Stimulated activated CD4-positive, alpha-beta T cell treated with anti-CD3 and anti-CD28 coated beads, Interleukin-15, amount 100 ng/mL, for 24 hours (primary cell): ENCODE results near the gene RNLS.
"Not testable (repeated sequence)": the region's sequence is repeated elsewhere in the genome, so short reads cannot be mapped to it uniquely, and the experiment has no call there.

Source experiments
- DNase-seq: peaks from one replicate; pipeline ENCODE4 v3.0.0-alpha.2; 2020

Gene RNLS

DNA sequence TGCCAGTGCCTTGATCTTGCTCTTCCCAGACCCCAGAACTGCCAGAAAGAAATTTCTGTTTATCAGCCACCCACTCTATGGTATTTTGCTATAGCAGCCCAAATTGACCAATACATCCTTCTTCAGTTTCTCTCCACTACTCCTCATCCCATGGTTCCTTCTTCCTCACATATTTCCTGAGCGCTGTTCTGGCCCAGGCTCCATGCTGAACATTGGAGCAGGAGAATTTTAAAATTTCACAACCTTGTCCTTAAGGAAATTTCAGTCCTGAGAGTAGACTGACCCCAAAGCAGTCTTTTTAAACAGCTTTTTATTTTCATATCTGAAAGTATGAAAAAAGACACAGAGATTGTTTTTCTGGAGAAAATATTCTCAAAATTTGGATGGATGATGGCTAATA lies 297.1 kb downstream of the RNLS start:
- no peak for DNase-seq

DNA sequence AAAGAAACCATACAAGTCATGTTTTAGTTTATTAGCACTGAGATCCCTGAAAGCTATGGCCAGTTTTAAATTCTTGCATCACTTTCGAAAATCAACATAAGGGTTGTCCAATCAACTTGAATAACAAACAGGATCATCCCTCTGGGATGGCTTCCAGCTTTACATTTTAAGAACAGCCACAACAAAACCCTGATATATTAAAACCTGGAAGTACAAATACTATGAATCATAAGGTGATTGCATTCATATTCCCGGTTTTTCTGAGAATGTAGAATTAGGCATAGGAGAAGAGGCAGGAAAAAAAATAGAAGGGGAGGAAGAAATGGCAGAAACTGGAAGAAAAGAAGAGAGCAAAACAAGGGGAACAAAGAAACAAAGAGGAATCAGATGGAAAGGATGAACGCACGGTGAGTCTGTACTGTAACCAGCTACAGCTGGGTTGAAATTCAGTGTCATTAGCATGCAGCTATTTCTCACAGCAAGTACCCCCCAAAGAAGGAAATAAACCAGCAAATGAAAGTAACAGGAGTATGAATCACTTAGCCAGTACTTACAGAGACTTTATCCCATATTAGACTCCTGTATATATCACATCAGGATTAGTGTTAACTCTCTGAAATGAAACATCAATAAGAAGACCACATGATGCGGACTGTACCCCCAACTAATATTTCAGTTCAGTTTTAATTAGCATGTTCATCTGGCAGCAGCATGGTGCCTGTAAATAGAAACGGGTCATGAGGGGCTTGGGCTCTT lies 301.3 kb downstream of the RNLS start:
- DNase-seq = no peak

DNA sequence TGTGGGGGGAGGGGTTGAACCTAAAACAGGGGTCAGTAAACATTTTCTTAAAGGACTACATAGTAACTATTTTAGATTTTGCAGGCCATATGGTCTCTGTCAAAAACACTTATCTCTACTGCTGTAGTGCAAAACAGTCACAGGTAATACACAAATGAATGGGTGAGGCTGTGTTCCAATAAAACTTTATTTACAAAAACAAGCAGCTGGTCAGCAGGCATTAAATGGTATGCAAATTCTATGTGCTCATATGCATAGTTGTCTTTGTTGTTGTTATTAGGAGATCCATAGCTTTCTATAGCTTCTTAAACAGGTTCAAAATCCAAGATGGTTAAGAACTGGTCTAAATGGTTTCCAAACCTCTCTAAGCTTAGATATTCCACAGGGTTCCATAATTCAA lies 302.6 kb downstream of the RNLS start:
- no peak for DNase-seq

DNA sequence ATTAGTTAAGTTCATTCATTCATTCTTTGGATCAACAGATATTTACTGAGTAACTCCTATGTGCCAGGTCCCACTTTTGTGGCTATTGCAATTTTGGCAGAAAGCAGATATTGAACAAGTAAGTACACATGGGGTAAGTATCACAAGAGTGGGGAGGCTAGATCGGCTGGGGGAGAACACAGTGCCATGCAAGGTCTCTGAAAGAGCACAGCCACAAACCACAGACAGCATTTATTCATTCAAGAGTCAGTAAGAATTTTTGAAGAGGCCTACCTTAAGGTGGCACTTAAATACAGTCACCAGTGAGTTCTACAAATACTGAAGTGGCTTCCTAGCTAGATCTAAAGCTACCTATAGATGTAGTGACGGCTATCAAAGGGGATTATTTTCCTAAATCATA lies 304.2 kb downstream of the RNLS start:
- no peak for DNase-seq

DNA sequence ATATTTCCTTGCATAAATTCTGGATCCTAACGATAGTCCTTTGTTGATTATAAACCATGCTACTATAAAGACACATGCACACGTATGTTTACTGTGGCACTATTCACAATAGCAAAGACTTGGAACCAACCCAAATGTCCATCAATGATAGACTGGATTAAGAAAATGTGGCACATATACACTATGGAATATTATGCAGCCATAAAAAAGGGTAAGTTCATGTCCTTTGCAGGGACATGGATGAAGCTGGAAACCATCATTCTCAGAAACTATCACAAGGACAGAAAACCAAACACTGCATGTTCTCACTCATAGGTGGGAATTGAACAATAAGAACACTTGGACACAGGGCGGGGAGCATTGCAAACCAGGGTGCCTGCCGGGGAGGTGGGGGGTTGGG lies 306.2 kb downstream of the RNLS start:
- DNase-seq = not testable (repeated sequence)

DNA sequence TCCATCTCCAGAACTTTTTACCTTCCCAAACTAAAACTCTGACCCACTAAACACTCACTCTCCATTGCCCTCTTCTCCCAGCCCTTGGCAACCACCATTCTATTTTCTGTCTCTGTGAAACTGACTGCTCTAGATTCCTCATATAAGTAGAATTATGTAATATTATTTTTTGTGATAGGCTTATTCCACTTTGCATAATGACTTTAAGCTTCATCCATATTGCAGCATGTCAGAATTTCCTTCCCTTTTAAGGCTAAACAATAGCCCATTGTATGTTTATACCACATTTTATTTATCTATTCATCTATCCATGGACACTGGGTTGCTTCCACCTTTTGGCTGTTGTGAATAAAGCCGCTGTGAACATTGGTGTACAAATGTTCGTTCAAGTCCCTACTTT lies 308.8 kb downstream of the RNLS start:
- no peak for DNase-seq

DNA sequence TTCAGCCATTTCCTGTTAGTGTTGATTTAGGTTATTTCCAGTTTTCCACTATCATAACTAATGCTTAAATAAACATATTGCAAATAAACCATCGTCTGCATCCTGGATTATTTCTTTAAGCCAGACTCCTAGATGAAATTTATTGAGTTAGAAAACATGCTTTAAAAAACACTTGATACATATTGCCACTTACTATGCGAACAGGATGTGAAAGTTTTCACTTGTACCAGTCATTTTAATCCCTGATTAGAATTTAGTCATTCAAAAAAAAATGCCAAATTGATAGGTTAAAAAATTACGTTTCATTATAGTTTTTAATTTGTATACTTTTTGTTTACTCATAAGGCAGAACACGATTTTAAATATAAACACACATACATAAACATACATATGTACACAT lies 309.6 kb downstream of the RNLS start:
- DNase-seq = no peak

DNA sequence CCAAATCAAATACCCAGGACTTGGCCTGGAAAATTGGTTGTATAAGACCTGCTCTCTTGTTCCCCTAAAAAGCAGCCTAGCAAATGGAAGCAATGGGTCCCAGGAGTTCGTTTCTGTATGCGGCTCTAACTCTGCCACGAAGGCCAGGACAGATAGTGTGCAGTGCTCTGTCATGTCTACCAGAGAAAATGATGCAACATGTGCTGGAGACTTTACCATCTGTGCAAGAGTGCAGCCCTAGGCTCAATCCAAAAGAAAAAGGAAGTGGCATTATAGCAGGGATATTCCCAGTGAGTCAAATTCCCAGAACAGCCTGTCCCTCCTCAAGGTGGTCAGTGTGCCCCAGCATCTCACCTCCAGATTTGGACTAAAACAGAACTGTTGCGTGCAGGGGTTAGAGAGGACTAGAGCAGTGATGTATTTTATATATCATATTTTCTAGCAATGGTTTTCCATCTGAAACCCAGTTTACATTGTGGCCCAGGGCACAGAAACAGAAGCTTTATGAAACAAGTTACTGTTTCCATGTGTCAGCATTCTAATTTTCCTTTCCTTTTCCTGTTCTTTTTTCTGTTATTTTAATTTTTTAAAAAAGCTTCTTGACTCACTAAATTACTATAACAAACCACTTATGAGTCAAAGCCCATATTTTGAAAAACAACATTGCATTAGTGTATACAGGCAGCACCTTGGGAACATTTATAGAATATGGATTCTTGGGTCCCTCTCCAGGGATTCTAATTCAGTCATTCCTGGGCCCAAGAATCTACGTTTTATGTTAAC lies 311.2 kb downstream of the RNLS start:
- peak; percentile 21 for DNase-seq

DNA sequence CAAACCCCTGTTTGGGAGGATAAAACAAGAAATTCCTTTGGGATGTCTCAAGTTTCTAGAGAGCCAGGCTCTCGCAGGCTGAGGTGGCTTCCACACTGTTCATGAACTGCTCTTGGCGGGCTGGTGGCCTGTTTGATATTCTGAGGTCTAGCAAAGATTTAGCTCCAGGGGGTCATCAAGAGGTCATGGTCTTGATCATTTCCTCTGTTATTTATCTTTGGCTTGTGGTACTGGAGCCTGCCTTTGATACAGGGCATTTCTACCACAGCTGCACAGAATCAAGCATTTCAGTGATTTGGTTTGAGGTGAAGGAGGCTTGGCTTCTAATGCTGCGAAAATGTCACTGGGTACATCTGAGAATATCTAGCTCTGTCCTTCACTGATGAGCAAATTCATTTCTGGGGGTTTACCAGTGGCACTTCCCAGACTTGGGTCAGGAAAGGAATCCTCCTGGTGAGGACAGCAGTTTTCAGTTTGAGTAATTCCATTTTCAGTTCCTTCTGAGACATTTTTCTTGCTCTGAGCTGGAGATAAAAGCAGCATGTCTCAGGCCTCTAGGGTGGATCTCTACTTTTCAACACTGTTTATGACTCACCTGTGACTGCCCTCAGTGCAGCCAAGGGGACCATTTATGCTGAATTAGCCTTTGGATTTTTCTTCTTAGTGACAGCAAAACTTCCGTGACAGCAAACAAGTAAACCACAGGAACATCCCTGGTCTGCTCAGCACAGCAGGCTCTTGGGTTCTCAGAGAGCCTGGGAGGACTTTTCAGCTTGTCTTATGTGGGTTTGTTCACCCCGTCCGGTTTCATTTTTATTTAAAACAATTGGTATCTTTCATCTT lies 312.0 kb downstream of the RNLS start:
- DNase-seq = peak; percentile 68

DNA sequence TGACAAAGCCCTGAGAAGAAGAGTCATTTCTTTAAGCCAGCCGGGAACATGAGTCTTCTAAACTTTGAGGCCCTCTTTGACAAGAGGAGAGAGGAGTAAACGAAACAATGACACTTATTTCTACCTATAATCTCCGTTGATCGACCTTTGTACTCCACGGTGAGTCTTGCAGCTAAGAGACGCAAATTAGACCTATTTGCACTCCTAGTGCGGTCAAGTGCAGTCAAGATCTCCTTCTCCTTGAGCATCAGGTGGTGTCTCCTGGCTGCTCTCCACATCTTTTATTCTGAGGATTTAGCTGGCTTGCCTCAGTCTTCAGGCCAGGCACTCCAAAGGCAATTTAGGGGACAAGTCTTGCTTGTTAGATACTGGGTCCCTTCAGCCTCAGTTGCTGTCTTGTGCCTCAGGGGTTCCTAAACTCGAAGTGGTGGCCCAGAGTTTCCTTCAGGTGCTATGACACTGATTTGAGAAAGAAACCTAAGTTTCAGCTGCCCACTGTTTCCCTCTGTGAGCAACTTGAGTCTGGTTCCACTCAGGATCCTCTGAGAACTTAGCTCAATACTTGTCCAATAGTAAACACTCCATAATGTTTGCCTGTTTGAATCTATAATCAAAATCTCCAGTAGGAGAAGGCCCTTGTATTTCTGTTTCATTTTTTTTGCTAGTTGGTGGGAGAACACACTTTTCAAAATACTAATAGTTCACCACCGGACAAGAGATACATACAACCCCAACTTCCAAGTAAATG lies 312.9 kb downstream of the RNLS start:
- no peak for DNase-seq

DNA sequence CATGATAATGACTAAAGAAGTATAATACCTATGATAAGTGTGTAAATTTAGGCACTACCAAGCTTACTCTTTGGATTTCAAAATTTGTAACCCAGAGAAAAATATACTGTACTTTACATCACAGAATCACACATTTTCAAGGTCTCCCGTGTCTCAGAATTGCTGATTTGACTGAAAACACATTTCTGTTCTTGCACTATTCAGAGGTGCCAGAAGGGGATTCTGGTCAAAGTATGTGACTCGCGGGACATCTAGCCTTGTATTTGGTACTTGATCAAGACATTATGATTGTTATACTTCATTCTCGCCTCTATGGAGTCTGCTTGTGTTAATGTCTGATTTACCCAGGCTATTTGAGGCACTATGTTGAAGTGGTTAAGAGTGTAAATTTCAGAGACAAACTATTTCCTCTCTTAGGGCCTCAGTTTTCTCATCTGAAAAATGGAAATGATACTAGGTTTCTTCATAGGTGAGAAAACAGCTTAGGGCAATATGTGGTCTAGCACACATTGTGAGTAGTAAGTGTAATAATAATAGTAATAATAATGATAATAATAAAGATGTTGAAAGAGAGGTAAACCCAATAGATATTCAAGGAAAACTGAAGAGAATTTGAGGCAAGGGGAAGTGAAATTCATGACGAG lies 320.4 kb downstream of the RNLS start:
- no peak for DNase-seq

DNA sequence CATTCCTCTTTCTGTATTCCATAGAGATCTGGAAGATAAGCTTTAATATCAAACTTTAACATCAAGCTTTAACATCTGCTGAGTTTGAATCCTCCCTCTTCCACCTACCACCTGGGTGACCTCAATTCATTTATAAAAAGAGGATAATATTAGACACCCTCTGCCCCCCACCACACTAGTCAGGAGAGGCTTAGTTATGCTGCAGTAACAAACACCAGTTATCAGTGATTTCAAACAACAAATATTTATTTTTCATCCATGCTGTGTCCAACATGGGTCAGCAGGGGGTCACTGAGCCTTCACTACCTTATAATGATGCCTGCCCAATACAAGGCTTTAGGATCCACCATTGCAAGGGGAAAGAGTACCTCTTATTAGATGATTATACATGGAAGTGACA lies 322.0 kb downstream of the RNLS start:
- no peak for DNase-seq

DNA sequence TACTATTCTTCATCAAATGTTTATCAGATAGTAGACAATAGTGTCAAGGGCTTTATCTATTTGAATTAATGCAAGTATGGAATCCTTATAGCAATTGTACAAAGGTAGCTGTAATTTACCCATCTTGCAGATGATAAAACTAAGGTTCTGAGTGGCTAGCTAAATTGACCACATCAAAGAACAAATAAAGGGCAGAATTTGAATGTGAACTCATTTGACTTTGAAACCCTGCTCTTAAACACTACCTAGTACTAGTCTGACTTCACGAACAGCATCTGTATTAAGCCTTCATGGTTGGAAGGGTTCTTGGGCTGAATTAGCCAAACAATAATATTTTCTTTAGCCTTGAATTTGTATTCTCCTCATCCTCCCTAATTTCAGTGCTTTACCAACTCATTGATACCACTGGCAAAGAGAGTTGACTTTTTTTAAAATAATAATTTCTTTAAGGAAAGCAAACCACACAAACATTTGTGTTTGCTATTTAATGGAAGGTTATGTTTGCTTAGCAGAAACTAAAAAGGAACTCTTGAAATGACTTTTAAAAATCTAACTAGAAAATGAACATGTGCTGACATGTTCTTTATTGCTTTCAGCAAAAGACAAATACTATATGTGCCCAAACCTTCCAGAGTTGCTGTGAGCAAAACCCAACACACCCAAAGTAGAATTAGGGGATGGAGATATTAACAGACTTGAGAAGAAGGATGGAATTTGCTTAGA lies 322.6 kb downstream of the RNLS start:
- DNase-seq = no peak

DNA sequence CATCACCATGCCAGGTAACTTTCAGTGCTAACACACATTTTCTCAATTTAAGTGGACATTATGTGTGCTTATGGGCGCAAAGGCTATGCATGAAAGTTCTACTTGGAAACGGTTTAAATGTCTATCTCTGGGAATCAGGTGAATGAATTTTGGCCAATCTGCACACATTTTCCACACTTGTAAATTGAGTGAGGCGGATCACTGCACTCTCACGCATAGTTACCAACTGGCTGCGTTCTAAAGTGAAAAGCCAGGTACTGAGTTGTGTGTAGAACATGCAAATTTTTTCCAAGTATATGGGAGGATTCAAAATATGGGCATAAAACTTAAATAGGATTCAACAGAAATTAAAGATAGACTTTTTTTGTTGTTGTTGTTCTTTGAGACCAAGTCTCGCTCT lies 323.7 kb downstream of the RNLS start:
- DNase-seq = no peak

DNA sequence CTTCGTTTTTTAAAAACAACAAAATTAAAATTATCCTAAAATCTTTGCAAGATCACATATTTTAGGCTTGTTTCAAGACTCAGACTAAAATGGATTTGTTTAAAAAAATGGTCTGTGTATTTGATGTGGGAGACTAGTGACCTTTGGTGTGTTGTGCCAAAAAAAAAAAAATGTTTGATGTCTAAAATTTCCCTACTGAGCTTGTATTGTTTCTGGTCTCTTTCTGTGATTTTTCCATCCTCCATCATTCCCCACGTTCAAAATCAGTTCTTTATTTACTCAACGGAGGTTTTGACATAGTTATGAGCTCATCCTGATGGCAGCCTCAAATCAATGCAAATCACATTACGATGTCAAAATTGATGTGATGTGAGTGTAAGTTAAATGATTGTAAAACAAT lies 326.2 kb downstream of the RNLS start:
- no peak for DNase-seq

DNA sequence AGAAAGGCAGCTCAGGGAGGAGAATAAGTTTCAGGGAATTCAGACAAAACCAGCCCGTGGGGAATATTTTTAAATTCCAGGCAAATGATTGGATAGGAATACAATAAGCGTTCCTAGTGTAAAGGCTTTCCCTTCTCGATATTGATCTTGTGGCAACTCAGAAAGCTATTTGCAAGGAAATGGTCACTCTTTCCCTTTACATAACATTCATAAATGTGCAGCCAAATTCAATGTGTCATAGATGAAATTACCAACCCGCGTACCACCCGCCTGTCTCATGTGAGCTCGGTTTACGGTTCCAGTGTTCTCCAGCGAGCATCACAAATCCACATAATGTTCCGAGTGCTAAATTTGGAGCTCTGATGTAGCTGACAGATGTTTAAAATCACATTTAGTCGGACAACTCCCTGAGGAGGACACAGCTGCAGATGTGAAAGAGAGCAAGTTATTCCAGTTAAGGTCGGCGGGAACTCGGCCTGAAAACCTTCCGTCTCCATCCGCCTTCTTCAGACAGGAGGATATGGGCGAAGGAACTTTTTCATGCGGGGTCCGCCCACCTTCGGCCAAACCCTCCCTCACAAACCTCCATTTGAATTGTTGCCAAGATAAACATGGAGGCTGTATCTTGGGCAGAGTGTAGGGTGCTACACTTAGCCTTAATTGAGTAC lies 327.0 kb downstream of the RNLS start:
- no peak for DNase-seq

DNA sequence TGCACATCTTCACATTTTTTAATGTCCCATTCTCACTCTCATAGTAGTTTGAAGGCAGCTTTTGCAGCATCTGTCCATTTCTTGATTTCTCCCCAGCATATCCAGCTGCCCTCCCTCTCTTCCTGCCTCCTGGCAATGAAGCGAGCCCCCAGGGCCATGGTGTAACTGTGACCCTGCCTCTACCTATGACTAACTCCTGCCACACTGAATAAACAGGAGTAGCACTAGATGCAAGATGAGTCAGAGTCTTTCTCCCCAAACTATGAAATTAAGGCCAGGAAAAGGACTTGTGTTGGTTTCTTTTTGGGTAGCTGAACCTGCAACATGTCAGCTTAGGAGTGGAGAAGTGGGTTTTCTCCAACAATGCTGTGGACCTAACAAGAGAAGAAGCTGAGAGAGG lies 329.0 kb downstream of the RNLS start:
- peak; percentile 8 for DNase-seq

DNA sequence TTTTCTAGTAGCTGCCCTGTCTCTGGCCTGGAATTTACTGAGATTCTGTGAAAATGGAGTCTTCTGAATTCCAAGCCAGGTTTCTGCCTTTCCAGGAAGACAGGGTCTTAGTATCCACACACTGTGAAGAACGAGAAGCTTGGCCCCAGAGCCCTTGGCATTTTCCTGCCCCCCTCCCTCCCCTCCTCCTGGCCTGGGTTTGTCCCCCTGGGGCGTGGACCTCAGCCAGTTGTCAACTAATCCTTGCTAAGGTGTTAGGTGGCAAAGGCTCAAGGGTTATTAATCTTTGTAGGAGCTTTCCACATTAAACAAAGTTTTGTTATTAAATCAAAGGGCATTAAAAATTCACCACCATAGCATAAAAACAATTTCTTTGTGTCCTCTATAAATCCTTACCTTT lies 329.5 kb downstream of the RNLS start:
- no peak for DNase-seq

DNA sequence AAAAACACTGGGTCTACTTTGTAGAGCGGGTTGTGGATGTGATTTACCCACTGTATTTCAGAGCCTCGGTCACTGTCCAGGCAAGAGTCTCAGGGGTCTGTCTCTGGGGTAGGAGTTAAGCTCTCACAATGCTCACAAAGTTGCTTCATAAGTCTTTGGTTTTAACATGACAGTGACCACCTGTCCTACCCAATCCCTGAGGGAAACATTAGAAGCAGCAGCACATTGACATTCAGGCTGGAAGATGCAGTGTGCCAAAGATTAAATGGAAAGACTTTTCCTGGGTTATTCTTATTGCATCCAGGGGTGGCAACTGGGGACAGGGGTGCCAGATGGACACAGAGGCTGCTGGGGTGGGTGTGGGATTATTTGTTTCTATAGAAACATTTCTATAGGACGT lies 330.0 kb downstream of the RNLS start:
- DNase-seq = no peak

DNA sequence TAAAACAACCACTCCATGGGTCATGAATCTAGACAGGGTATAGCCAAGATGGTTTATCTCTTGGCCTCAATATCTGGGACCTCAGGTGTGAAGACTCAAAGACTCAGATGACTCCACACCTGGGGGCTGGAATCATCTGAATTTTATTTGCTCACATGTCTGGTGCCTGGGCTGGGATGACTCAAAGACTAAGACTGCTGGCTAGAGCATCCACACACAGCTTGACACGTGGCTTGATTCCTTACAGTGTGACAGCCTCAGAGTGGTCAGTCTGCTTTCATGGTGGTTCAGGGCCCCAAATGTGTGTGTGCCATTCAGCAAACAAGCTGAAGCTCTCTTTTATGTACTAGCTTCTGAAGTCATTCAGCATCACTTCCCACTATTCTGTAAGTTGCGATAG lies 333.7 kb downstream of the RNLS start:
- DNase-seq = no peak

DNA sequence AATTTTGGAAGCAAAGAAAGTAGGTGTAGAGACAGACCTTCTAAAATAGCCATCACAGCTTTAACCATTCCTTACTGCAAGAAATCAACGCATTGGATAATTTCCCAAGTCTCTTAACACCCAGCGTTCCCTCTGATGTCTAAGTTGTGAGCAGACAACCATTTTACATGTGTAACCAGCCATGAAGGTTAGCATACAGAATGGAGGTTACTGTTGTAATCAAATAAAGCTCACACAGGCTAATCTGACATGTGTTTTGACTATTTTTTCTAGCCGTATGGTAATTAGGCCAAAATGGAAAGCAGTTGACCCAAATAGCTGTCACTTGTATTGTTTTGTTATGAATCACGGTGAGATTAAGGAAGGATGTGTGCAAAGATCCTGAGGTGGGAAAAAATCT lies 336.4 kb downstream of the RNLS start:
- DNase-seq = no peak
